Large intestine (tissue), 3 donors: ENCODE data around the gene C1RL. TPM values are rescaled to one million over a fixed set of nuclear protein-coding genes. Genes with fewer than 3 reads are reported as not detected.
A peak's percentile ranks its signal among the peaks of the same experiment; 100 is the strongest.
"Not testable (repeated sequence)": the region's sequence is repeated elsewhere in the genome, so short reads cannot be mapped to it uniquely, and the experiment has no call there.

ENCODE experiments used
- DNase-seq, 2 donors: peaks; one replicate each; pipeline versions ENCODE4 v3.0.0 to v3.0.0-alpha.2; 2013
- H3K27ac ChIP-seq: one replicate; pipeline ENCODE4 v1.5.1; 2013; ENCODE audit warnings: low read length
- H3K27me3 ChIP-seq: 2 replicates; pipeline ENCODE4 v1.6.1; 2013; ENCODE audit warnings: low read length; ENCODE audit not compliant: control insufficient read depth, insufficient read depth
- H3K36me3 ChIP-seq: 2 replicates; pipeline ENCODE4 v1.6.1; 2013; ENCODE audit warnings: low read length; ENCODE audit not compliant: control insufficient read depth, insufficient read depth
- H3K4me1 ChIP-seq: one replicate; pipeline ENCODE4 v1.6.1; 2013; ENCODE audit warnings: low read length; ENCODE audit not compliant: control insufficient read depth, insufficient read depth
- H3K4me3 ChIP-seq: one replicate; pipeline ENCODE4 v1.5.1; 2013; ENCODE audit warnings: low read length
- H3K9me3 ChIP-seq: one replicate; pipeline ENCODE4 v1.6.1; 2013; ENCODE audit warnings: mild to moderate bottlenecking, low read depth, low read length, moderate library complexity; ENCODE audit not compliant: control insufficient read depth
- WGBS: methylation state at CpG from one replicate; pipeline ENCODE4 v1.1.5; 2013; ENCODE audit warnings: low lambda C conversion rate; ENCODE audit not compliant: insufficient coverage; 5-methylcytosine and 5-hydroxymethylcytosine counted together
- polyA plus RNA-seq: library from polyadenylated mRNA; unstranded; fragments of 120-200 nt; gene quantifications from one replicate; pipeline ENCODE4 v1.2.1, GENCODE V29; 2013

C1RL gene
- polyA plus RNA-seq, 1 donor, result 76.8 TPM

DNA sequence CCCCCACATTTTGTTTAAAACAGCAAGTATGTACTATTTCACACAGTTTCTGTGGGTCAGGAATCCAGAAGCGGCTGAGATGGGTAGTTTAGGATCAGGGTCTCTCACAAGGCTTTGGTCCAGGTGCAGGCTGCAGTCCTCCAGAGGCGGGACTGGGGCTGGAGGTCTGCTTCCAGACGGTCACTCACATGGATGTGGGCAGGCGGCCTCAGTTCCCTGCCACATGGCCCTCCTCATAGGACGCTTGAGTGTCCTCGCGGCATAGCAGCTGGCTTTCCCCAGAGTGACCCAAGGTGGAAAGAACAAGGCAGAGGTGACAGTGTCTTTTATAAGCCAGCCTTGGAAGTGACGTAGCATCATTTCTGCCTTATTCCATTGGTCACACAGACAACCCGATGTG lies 7.9 kb upstream of the C1RL start:
- DNase-seq, result no peak
- Histone ChIP-seq H3K9me3 (no peaks in the 10 kb centered on the region), H3K27ac (no peak overlapping the region), H3K4me3 (no peak overlapping the region), H3K36me3 (peaks cover 32% of the 10 kb centered on the region), H3K27me3 (no peaks in the 10 kb centered on the region), H3K4me1 (peaks cover 13% of the 10 kb centered on the region)
- WGBS, result no CpG with 5 or more reads among the region's 9 CpGs

- no peak overlapping the region for H3K27ac ChIP-seq
- H3K9me3 ChIP-seq, result no peaks in the 10 kb centered on the region
- H3K4me1 ChIP-seq, result peaks cover 13% of the 10 kb centered on the region
- H3K36me3 ChIP-seq, result peaks cover 31% of the 10 kb centered on the region
- DNase-seq, result no peak
- no peaks in the 10 kb centered on the region for H3K27me3 ChIP-seq
- no CpG with 5 or more reads among the region's 3 CpGs for WGBS
- H3K4me3 ChIP-seq, result no peak overlapping the region
Observed at GRCh38 chr12:7116196-7116595, 7.2 kb upstream of the C1RL start.

- Histone ChIP-seq H3K9me3 (no peaks in the 10 kb centered on the region), H3K36me3 (peaks cover 29% of the 10 kb centered on the region), H3K27me3 (no peaks in the 10 kb centered on the region), H3K4me1 (peaks cover 13% of the 10 kb centered on the region), H3K4me3 (no peak overlapping the region), H3K27ac (no peak overlapping the region)
- no peak for DNase-seq
- no CpG with 5 or more reads among the region's 6 CpGs for WGBS
Observed at GRCh38 chr12:7114851-7115250, 5.8 kb upstream of the C1RL start.

DNA sequence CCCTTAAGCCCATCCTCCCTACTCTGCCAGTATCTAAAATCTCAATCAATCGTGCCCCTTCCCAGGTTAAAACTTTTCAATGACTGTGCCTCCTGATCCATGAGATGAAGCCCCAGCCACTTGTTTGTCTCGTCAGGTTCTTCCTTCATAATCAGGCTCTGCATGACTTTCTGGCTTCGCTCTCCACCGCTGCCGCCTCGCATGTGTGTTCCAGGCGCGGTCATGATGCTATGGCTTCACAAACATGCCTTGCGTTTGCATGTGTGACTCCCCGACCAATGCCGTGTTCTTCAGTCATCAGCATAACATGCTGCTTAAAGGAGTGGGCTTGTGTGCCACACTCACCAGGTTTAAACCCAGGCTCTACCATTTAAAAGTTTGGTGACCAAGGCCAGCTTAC lies 5.0 kb upstream of the C1RL start:
- no peak for DNase-seq
- H3K4me1 ChIP-seq, result peaks cover 19% of the 10 kb centered on the region
- H3K27me3 ChIP-seq, result no peaks in the 10 kb centered on the region
- no CpG with 5 or more reads among the region's 11 CpGs for WGBS
- peaks cover 23% of the 10 kb centered on the region for H3K36me3 ChIP-seq
- no peak overlapping the region for H3K4me3 ChIP-seq
- no peaks in the 10 kb centered on the region for H3K9me3 ChIP-seq
- H3K27ac ChIP-seq, result no peak overlapping the region

DNA sequence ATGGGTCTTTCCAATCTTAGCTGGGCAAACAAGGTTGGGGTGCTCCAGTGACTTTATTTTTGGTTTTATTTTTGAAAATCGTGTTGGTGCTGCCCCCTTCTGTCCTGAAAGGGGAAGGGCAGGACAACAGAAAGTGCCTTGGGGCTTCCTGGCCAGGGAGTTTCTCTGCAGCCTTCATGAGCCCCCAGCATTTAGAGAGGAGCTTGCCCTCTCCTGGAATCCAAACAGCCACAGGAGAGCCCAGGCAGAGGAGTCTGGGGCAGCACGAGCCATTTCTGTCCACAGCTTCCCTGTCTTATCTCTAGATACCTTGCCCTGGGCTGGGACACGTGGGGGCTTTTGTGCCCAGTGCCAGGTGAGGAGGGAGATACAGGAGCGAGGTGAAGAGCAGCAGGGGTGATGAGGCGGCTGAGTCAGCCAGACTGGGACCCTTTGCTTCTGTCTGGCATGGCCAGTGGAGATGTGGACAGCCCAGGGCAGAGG lies 4.4 kb upstream of the C1RL start:
- H3K36me3 ChIP-seq, result peaks cover 23% of the 10 kb centered on the region
- no peak overlapping the region for H3K27ac ChIP-seq
- H3K4me1 ChIP-seq, result peaks cover 18% of the 10 kb centered on the region
- no peaks in the 10 kb centered on the region for H3K27me3 ChIP-seq
- H3K9me3 ChIP-seq, result no peaks in the 10 kb centered on the region
- WGBS, result no CpG with 5 or more reads among the region's 5 CpGs
- no peak overlapping the region for H3K4me3 ChIP-seq
- no peak for DNase-seq

- H3K4me3 ChIP-seq, result no peak overlapping the region
- H3K4me1 ChIP-seq, result peaks cover 6% of the 10 kb centered on the region
- no peak for DNase-seq
- no CpG with 5 or more reads among the region's 4 CpGs for WGBS
- no peaks in the 10 kb centered on the region for H3K27me3 ChIP-seq
- no peaks in the 10 kb centered on the region for H3K9me3 ChIP-seq
- H3K36me3 ChIP-seq, result peaks cover 22% of the 10 kb centered on the region
- no peak overlapping the region for H3K27ac ChIP-seq
Observed at GRCh38 chr12:7112041-7112440, 3.0 kb upstream of the C1RL start.

DNA sequence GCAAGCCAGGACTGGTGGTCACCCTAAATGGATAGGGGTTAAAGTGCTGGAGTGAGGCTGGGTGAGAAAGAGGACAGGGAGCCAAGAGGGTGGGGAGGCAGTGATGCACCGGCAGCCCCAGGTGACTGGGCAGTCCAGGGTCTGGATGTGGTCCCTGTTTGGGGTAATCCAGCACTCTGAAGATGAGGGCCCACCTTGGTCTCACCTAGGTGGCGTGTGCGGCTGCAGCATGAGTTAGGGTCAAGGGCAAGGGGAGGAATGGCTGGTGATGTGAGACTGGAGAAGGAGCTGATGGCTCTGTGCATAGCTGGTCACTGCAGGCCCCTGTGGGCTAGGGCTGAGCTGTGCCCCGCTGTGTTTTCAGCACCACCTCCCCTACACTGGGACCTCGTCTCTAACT lies 1.6 kb upstream of the C1RL start:
- no peak for DNase-seq
- Histone ChIP-seq H3K4me1 (peaks cover 6% of the 10 kb centered on the region), H3K27me3 (no peaks in the 10 kb centered on the region), H3K27ac (no peak overlapping the region), H3K36me3 (peaks cover 10% of the 10 kb centered on the region), H3K9me3 (no peaks in the 10 kb centered on the region), H3K4me3 (no peak overlapping the region)
- no CpG with 5 or more reads among the region's 5 CpGs for WGBS

GRCh38 chr12:7109572-7109920 lies 532 bp upstream of the C1RL start:
- Histone ChIP-seq H3K27me3 (no peaks in the 10 kb centered on the region), H3K9me3 (no peaks in the 10 kb centered on the region), H3K4me1 (peaks cover 6% of the 10 kb centered on the region), H3K4me3 (peak overlapping the region; percentile 62), H3K27ac (no peak overlapping the region), H3K36me3 (no peaks in the 10 kb centered on the region)
- no CpG with 5 or more reads among the region's 5 CpGs for WGBS
- DNase-seq, result no peak

DNA sequence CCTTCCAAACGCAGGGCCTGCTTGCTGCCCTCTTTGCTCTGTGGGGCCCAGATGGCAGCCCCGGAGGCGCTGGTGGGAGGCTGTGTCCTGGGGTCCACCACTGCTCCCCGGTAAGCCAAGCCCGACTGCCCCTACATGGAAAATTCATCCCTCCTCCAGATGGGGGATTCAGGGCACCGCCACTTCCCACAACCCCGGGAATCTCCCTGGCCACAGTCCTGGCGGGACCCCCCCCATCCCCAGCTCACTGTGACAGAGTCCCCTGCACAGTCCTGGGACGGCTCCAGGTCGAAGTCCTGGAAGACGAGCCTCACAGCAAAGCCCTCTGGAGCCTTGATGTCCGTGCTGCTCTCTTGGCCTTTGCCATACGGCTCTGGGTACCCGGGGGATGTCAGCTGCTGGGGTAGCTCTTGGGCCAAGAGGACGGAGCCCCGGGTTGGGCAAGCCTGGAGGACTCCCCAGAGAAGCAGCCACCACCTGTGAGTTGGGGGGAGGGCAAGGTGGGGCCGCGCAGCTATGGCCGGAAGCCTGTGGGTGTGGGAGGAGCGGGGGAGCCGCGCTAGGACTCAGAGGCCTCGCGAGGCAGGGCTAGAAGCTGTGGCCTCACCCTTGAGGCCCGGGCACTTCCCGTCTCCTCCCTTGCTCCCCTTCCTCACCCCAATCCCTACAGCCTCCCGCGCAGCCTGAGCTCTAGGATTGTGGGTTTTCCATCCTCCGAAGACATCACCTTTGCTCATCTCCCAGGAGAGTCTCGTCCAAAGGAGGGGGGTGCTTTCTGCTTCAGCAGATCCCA lies 815 bp downstream of the C1RL start:
- peaks cover 12% of the 10 kb centered on the region for H3K4me1 ChIP-seq
- peak; percentile 85 to 95 for DNase-seq
- WGBS, result no CpG with 5 or more reads among the region's 30 CpGs

GRCh38 chr12:7107636-7108002 lies 1.4 kb downstream of the C1RL start:
- Histone ChIP-seq H3K4me1 (peaks cover 12% of the 10 kb centered on the region), H3K36me3 (peaks cover 3% of the 10 kb centered on the region), H3K4me3 (peak overlapping the region; percentile 62), H3K27me3 (no peaks in the 10 kb centered on the region), H3K9me3 (no peaks in the 10 kb centered on the region), H3K27ac (peak overlapping the region; percentile 90)
- WGBS, result 20% methylated on average over 1 of the region's 3 CpGs
- no peak for DNase-seq

More for the DNA sequence above, 815 bp downstream of the C1RL start:
- peak overlapping the region; percentile 62 for H3K4me3 ChIP-seq
- H3K9me3 ChIP-seq, result no peaks in the 10 kb centered on the region
- no peaks in the 10 kb centered on the region for H3K27me3 ChIP-seq
- H3K36me3 ChIP-seq, result peaks cover 3% of the 10 kb centered on the region
- H3K27ac ChIP-seq, result peak overlapping the region; percentile 90

- WGBS, result no CpG with 5 or more reads among the region's 5 CpGs
- peaks cover 12% of the 10 kb centered on the region for H3K4me1 ChIP-seq
- H3K4me3 ChIP-seq, result peak overlapping the region; percentile 62
- DNase-seq, H3K27me3 ChIP-seq, H3K9me3 ChIP-seq, H3K36me3 ChIP-seq: not testable (repeated sequence)
- peak overlapping the region; percentile 90 for H3K27ac ChIP-seq
Observed at GRCh38 chr12:7107181-7107580, 1.8 kb downstream of the C1RL start.
